ENCODE data around the gene RAD9A. TPM values are rescaled to one million over a fixed set of nuclear protein-coding genes. Genes with fewer than 3 reads are reported as not detected.

The RAD9A gene
- total and polyA plus RNA-seq, 9 of the 15 experiments (the other 6 are each of a cell fraction or from before 2014, with no cell fraction given), result 1.4 to 41.2 (median 16.1) TPM

GRCh38 chr11:67373648-67374570 lies 17.9 kb upstream of the RAD9A start (continued):
- TF ChIP-seq, protein P1, sequence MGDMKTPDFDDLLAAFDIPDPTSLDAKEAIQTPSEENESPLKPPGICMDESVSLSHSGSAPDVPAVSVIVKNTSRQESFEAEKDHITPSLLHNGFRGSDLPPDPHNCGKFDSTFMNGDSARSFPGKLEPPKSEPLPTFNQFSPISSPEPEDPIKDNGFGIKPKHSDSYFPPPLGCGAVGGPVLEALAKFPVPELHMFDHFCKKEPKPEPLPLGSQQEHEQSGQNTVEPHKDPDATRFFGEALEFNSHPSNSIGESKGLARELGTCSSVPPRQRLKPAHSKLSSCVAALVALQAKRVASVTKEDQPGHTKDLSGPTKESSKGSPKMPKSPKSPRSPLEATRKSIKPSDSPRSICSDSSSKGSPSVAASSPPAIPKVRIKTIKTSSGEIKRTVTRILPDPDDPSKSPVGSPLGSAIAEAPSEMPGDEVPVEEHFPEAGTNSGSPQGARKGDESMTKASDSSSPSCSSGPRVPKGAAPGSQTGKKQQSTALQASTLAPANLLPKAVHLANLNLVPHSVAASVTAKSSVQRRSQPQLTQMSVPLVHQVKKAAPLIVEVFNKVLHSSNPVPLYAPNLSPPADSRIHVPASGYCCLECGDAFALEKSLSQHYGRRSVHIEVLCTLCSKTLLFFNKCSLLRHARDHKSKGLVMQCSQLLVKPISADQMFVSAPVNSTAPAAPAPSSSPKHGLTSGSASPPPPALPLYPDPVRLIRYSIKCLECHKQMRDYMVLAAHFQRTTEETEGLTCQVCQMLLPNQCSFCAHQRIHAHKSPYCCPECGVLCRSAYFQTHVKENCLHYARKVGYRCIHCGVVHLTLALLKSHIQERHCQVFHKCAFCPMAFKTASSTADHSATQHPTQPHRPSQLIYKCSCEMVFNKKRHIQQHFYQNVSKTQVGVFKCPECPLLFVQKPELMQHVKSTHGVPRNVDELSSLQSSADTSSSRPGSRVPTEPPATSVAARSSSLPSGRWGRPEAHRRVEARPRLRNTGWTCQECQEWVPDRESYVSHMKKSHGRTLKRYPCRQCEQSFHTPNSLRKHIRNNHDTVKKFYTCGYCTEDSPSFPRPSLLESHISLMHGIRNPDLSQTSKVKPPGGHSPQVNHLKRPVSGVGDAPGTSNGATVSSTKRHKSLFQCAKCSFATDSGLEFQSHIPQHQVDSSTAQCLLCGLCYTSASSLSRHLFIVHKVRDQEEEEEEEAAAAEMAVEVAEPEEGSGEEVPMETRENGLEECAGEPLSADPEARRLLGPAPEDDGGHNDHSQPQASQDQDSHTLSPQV (IDR thresholded peaks at IDR 0.05), result peak; percentile 96
- TF ChIP-seq, protein P2, sequence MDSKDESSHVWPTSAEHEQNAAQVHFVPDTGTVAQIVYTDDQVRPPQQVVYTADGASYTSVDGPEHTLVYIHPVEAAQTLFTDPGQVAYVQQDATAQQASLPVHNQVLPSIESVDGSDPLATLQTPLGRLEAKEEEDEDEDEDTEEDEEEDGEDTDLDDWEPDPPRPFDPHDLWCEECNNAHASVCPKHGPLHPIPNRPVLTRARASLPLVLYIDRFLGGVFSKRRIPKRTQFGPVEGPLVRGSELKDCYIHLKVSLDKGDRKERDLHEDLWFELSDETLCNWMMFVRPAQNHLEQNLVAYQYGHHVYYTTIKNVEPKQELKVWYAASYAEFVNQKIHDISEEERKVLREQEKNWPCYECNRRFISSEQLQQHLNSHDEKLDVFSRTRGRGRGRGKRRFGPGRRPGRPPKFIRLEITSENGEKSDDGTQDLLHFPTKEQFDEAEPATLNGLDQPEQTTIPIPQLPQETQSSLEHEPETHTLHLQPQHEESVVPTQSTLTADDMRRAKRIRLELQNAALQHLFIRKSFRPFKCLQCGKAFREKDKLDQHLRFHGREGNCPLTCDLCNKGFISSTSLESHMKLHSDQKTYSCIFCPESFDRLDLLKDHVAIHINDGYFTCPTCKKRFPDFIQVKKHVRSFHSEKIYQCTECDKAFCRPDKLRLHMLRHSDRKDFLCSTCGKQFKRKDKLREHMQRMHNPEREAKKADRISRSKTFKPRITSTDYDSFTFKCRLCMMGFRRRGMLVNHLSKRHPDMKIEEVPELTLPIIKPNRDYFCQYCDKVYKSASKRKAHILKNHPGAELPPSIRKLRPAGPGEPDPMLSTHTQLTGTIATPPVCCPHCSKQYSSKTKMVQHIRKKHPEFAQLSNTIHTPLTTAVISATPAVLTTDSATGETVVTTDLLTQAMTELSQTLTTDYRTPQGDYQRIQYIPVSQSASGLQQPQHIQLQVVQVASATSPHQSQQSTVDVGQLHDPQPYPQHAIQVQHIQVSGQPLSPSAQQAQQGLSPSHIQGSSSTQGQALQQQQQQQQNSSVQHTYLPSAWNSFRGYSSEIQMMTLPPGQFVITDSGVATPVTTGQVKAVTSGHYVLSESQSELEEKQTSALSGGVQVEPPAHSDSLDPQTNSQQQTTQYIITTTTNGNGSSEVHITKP (IDR thresholded peaks at IDR 0.05; ENCODE audit: partially characterized antibody), result peak; percentile 87
- TF ChIP-seq ZNF449 (CRISPR knock-in tag; IDR thresholded peaks at IDR 0.05) (no peak), CBFA2T3 (IDR thresholded peaks at IDR 0.05) (no peak), YY1 (IDR thresholded peaks at IDR 0.05; ENCODE audit: borderline replicate concordance in 1 of 3, control insufficient read depth in 1 of 3, extremely low read depth in 1 of 3, insufficient read depth in 3 of 3, insufficient read length in 1 of 3, insufficient replicate concordance in 2 of 3, low read depth in 1 of 3, low read length in 2 of 3) (peak in 2 of 3 experiments; percentile 29 to 35), MEF2D (tag; conservative IDR thresholded peaks at IDR 0.05; ENCODE audit: low read depth) (0 out of 2 replicates have a peak, but pooled peaks have one; percentile 6), SIRT6 (IDR thresholded peaks at IDR 0.05; ENCODE audit: low read depth, low read length) (no peak), HLTF (IDR thresholded peaks at IDR 0.05) (peak; percentile 49; the same call in 1 of the 2 replicates), ZNF134 (CRISPR knock-in tag; conservative IDR thresholded peaks at IDR 0.05) (no peak), ESRRA (IDR thresholded peaks at IDR 0.05; ENCODE audit: borderline replicate concordance, low read depth) (no peak), MCM2 (IDR thresholded peaks at IDR 0.05; ENCODE audit: low read depth) (no peak), GMEB1 (CRISPR knock-in tag; IDR thresholded peaks at IDR 0.05) (no peak), ZNF444 (CRISPR knock-in tag; IDR thresholded peaks at IDR 0.05) (peak; percentile 64; the same call in 1 of the 2 replicates)
